Upper lobe of left lung (tissue), 4 donors: ENCODE data around the gene PADI4.

Experiments
- CTCF ChIP-seq, 6 experiments: fragments of 450-650 bp in 4 of 6; fragments of 200-600 bp in 2 of 6; sonication (generic) in 2 of 6; IDR thresholded peaks; one replicate each; pipeline ENCODE4 v1.5.1; 2016 to 2019; ENCODE audit warnings: antibody characterized with exemption in 6 of 6
- EP300 ChIP-seq, 4 donors: sonication (generic); formaldehyde crosslinking; IDR thresholded peaks; one replicate each; pipeline ENCODE4 v1.5.1; 2017; ENCODE audit warnings: antibody characterized with exemption in 4 of 4, control low read depth in 2 of 4
- POLR2AphosphoS5 ChIP-seq, 2 donors: sonication (generic); formaldehyde crosslinking; IDR thresholded peaks; one replicate each; pipeline ENCODE4 v1.5.1; 2017; ENCODE audit warnings: antibody characterized with exemption in 2 of 2

- no peak for TF ChIP-seq CTCF (IDR thresholded peaks at IDR 0.05)
- TF ChIP-seq EP300 (IDR thresholded peaks at IDR 0.05) = no peak
- TF ChIP-seq POLR2AphosphoS5 (IDR thresholded peaks at IDR 0.05) = no peak
Measured at GRCh38 chr1:17358557-17358956, 50.6 kb downstream of the PADI4 start.
